Smooth muscle cell of the umbilical artery (primary cell): ENCODE measurements around the gene ILDR1. TPM values are rescaled to one million over a fixed set of nuclear protein-coding genes. Genes with fewer than 3 reads are reported as not detected.

ENCODE experiments used
- total RNA-seq: library from RNA; depleted of rRNA; stranded (reverse); fragments of >200 nt; gene quantifications from 2 replicates; pipeline ENCODE4 v1.2.3, GENCODE V29; 2014

Gene ILDR1
- not detected in 2 replicates for total RNA-seq

GRCh38 chr3:122021811-122022401 lies at the start of gene ILDR1:
ILDR1 (minus strand) TSS chr3:122022247; CDS start chr3:122022077, 170 bp downstream.

GRCh38 chr3:122055215-122055614 lies 33.2 kb upstream of the ILDR1 start, which contains the start of gene CD86:
CD86 (plus strand) TSS chr3:122055362; CDS start chr3:122055490, 128 bp downstream.

Other genes with a start within 250 kb of the ILDR1 start
- 13.4 and 28.0 TPM in 2 replicates for gene IQCB1, start 187.2 kb downstream of the ILDR1 start, total RNA-seq
- gene EAF2, start 187.0 kb downstream of the ILDR1 start, total RNA-seq = 3.4 and 5.0 TPM in 2 replicates
- 0.59 and 2.3 TPM in 2 replicates for gene SLC15A2, start 127.8 kb downstream of the ILDR1 start, total RNA-seq
- not detected in 2 replicates for gene CD86, start 33.1 kb upstream of the ILDR1 start, total RNA-seq
- not detected in 2 replicates for gene CASR, start 161.4 kb upstream of the ILDR1 start, total RNA-seq